ENCODE results near the gene ITGBL1.

Gene ITGBL1

DNA sequence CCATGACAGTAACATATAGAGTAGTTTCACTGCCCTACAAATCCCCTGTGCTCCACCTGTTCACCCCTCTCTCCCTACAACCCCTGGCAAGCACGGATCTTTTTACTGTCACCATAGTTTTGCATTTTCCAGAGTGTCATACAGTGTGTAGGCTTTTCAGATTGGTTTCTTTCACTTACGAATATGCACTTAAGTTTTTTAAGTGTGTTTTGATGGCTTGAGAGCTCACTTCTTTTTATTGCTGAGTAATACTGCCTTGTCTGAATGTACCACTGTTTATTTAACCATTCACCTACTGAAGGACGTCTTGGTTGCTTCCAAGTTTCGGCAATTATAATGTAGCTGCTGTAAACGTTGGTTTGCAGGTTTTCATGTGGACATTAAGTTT is 175.1 kb downstream of the ITGBL1 start:
- peak; percentile 22 for DNase-seq (ENCODE audit: low spot score)

DNA sequence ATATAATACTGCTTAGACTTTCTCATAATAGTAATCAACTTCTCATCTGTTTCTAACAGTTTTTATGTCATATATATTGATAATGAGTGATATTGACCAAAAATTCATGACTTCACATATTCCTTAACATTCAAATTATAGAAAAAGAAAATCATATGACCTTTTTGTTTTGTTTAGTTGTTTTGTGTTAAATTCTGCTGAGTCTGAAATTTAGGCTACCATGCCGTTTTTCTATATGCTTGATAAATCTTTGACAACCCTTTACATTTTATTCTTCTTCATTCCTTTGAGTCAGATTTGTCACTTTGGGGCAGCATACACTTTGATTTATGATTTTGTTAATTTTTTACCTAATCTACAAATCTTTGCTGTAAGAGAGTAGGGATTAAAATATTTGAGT is 176.4 kb downstream of the ITGBL1 start:
- DNase-seq (ENCODE audit: low spot score) = no peak

DNA sequence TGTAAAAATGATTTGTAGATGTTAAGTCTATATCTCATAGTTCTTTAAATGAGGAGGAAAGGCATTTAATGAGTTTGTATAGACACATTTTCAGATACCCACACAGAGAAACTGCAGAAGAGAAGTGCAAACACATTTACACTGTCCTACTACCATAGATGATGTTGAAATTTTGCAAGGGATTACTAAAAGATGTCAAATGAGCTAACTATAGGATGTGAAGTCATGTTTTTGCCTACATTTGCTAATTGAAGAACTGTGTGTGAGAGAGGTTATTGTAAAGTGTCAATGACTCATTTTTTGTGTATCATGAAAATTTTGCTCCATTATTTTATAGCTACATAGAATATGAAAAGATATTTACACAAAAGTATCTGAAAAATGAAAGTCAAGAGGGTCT is 178.9 kb downstream of the ITGBL1 start:
- DNase-seq (ENCODE audit: low spot score) = no peak

DNA sequence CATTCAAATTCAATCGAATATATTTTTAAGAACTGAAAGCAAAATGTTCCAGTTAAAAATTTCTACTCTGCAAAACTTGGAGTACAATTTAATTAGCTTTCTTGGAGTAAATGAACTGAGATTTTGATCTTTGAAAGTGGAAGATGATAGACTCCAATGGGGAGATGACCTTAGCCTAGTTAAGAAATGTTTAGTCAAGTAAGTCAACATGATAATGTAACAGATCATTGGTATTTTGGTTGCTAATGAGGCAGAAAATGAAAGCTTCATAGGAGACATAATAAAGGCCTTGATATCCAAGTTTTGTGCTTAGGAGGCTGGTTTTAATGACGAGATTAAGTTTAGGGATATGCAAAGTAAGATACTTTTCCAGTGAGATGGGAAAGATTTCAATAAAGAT is 181.7 kb downstream of the ITGBL1 start:
- no peak for DNase-seq (ENCODE audit: low spot score)

DNA sequence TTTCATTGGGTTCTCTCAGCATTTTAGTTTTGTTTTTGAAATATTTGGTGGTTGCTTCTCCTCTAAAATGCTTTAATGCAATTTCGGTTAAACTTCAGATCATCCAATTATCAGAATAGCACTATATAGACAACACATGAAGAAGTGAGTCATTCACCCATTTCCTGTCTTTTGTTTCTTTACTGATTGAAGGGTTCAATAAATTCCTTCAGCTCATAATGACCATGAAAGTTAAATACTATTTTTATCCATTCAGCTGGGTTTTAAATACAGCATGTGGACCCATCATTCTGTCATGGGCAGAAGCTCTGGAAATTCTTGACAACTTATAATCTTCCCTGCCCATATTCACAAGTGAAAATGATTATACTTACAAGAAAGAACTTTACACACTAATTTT is 187.2 kb downstream of the ITGBL1 start:
- no peak for DNase-seq (ENCODE audit: low spot score)

DNA sequence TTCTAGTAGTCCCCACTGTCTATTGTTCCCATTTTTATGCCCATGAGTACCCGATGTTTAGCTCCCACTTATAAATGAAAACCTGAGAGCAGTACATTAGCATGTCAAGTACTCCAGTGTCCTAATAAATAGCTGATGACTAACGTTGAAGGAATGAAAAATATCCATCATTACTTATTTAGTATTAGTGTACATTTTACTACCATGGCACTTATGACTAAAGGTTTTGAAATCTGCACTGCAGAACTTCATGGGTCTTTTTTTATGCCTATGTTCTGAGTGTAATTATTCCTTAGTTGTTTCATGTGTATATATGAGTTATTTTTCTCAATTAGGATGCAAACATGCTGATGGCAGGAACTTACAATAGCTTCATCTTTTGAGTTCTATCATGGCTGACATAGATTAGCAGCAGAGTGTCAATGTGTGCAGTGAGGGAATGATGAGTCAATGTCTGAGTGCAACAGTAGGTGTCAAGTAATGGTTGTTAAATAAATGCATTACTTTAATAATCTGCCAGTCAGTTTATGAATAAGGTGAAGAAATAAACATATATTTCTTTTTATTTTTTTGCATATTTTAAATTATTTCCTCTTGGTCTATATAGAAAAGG is 188.4 kb downstream of the ITGBL1 start:
- no peak for DNase-seq (ENCODE audit: low spot score)

DNA sequence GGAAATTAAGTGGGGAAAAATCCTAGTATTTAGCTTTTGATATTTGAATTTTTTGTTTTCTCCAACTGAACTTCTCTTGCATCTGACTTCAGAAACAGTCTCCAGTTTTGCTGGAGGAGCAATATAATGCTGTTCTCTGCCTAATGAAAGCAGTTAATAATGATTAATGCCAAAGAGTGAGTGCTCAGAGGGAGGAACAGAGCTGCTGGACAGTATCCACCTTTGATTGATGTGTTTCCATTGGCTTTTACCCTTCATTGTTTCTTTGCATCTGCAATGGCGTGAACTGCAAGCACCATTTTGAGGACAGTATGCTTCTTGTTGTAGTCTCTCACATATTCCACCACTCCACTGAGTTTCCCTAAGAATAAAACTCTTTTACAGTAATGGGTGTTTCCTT is 193.4 kb downstream of the ITGBL1 start:
- DNase-seq (ENCODE audit: low spot score) = no peak

DNA sequence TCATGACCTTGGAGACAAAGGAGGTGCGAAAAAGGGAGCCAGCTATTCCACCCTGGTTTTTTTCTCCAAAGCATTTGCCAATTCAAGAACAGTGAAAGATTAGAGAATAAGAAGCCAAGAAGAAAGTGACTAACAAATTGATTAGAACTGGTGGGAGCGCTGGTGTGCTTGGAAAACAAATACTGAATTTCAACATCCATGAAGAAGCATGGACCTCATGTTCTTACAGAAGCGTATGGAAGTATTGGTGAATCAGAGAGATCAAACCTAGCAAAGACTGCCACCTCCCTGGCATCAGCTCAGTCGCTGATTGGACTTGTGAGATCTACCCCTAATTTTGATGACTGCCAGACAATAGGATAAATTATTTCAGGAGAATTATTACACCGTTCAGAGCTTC is 195.3 kb downstream of the ITGBL1 start:
- no peak for DNase-seq (ENCODE audit: low spot score)

DNA sequence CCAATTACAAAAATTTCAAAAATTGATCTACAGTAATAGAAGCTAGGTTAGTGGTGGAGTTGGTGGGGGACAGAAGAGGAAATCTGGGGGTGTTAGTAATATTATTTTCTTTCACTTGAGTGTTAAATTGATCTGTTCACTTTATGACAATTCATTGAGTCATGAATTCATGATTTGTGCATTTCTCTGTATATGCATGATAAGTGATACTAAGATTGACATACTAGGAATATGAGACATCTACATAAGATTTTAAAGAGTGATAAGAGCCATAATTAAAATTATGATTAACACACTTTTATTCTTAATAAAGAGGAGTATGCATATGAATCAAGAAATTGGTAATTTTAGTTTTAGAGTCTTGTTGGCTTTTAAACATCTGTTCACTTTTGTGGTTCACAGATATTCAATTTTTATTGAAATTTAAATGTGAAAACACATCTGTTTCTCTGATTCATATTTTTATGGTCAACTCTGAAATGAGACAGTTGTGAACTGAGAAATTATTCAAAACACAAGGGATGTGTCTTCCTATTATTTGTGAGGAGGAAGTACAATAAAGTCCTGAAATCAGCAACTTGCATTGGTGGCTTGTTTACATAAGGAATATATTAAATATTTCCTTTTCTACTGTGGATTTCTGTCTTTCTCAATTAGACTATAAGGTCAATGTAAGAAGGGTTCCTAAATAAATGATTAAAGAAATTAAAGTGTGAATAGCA is 196.5 kb downstream of the ITGBL1 start:
- DNase-seq (ENCODE audit: low spot score) = no peak

DNA sequence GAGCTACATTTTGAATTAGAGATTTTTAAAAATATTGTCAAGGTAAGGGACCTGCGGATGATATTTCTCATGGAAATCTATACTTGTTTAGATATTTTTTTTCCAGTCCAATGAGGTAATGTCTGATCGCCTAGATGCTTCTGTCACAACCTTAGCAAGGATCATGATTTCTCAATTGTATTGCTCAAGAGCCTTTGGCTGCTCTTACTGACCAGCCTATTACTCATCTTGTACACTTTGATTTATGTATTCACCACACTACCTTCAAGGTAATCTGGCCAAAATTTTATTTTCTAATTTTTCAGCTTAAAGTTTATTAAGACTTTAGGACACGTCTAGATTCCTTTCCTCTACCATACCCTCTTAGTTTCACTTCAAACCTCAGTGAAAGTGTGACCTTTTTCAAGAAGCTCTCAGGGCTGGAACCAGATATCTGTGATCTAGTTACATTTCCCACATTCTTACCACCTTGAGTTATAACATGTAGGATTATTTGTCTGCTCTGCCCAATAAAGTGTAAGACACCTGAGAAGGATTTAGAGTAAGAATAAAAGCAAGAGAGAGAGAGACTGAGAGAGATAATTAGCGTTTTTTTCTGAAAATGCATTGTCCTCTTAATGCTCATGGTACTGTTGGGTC is 197.1 kb downstream of the ITGBL1 start:
- DNase-seq (ENCODE audit: low spot score) = no peak

DNA sequence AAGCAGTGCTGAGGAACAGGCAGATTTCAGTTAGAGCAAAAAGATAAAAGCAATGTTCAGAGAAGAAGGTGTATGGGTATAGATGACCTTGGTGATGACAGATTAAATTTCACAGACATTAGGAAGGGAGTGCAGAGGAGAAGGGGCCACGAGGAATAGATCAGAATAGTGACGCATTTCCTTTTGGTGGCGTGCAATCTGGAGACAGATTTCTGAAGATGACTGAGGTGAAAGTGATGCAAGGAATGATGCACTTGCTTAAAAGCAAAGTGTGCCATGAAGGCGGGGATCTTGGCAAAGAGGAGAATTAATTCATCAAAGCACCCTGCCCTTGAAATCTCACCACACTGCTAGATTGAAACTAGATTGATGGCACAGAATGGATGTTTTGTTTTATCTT is 202.4 kb downstream of the ITGBL1 start:
- no peak for DNase-seq (ENCODE audit: low spot score)

DNA sequence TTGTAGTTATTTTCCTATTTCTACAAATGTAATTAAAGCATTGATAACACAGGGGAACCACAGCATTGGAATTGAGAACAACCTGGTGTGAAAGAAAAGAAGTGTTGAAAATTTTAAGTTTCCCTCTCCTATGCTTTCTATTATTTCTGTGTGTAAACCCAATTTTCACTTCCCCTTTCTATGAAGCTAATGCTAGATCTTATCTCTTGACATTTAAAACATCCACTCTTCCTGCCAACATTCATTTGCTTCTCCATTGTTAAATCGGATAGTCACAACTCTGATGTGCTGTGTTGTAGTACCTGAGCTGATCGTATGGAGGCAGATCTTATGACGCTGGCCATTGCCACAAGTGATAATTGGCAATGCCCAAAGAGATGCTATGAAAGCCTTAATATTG is 203.0 kb downstream of the ITGBL1 start:
- no peak for DNase-seq (ENCODE audit: low spot score)

DNA sequence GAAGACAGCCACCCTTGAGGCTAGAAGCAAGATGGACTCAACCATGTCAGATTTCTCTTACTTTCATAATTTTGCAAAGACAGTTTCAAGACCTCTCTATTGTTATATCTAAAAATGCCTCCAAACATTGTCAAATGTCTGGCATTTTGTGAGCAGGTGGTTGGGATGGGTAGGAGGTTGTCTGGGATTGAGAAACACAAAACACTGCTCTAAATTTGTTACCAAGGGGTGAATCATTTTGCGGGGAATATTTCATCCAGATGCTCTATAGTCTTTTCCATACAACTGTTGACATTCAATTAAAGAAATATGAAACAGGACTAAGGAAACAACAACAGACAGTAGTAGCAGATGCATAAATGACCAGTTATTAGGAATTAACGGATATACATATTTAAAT is 208.2 kb downstream of the ITGBL1 start:
- DNase-seq (ENCODE audit: low spot score) = no peak

DNA sequence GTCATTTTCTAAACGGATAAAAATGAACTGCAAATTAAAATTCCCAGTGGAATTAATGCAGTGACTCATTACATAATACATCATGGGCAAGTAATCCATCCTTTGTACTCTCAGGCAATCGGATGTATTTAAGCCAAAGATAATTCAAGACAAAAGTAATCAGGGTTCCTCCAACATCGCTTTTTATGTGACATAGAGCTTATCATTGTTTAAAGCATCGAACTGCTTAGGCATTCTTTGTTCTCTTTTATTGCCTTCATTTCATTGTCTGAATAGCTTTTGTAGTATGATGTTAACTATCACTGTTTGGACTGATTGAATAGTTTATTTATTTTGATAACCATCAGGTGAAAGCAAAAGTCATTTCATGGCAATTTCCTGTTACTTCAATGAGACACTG is 209.4 kb downstream of the ITGBL1 start:
- DNase-seq (ENCODE audit: low spot score) = no peak

DNA sequence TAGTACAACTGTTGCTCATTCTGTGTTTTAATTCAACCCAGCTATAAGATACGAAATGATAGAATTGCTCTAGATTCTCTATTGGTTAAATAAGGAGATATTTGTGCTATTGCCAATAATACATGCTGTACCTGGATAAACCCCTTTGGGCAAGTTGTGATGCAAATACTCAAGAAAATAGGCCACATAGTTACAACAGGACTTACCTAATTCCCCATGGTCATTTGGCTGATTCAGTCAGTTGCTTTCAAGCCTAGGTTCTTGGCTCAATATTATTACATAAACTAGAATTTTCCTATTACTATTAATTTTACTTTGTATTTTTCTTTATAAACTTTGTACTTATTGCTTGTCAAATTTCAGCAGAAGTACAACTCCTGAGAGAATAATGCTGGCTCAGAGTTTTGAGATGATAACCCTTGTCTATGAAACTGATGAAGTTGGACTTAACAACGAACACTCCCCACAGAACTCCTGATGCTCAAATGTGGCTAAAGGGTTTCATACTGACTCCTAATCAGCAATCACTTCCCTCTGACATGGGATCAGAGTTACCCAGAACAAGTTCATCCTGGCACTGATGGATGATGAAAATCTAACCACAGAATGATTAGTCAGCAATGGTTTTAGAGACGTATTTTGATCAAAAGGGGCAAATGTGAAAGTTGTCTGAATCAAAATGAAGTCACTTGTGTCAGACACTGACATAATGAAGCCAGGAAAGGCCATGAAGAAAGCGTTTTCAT is 221.1 kb downstream of the ITGBL1 start:
- DNase-seq (ENCODE audit: low spot score) = no peak

DNA sequence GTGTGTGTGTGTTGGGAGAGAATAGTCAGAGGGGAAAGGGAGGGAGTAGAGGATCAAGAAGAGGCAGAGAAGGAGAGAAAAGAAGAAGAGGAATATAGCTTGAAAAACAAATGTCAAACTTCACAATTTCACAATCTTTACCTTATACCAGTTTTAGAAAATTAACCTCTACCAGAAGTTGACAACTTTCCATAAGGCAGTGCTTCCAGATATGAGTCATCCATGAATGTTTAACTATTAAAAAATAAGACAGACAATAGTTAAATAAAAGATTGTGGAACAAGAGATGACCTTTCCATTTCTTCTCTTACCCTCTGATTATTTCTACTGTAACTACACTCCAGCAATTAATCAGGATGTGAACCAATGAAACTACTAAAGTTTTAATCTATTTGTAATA is 229.4 kb downstream of the ITGBL1 start:
- DNase-seq (ENCODE audit: low spot score) = no peak

DNA sequence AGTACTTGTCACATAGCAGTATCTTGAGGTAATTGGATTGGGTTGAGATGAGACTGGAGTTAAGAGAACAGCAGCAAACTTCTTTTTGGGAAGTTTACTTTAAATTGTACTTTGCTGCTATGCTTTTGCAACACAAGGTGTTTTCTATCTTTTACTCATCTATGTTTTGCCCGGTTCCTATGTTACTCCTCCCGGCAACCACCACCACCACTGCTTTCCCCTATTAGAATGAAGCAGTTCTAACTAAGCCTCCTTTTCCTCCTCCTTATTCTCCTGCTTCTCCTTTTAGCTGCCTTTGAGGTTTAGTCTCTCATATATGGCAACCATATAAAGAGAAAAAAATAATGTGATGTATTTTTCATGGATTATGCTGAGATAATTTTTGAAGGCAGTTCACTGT is 233.5 kb downstream of the ITGBL1 start:
- no peak for DNase-seq (ENCODE audit: low spot score)

DNA sequence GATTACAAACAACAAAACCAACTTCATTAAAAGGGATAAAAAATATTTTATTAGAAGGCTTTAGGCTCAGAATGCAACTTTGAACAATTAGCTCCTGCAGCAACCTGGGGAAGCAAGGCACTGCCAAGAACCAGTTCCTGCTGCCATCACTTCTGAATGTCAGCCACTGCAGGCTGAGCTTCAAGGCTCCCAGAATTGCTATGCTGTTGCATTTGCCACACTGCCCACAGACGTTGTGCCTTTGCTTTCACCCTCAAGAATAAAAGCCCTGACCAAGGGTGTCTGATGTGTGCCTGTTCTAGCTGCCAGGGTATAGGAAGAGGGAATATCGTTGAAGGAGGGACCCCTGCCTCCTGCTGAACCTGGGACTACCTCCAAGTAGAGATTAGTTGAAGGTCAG is 238.4 kb downstream of the ITGBL1 start:
- DNase-seq (ENCODE audit: low spot score) = no peak

DNA sequence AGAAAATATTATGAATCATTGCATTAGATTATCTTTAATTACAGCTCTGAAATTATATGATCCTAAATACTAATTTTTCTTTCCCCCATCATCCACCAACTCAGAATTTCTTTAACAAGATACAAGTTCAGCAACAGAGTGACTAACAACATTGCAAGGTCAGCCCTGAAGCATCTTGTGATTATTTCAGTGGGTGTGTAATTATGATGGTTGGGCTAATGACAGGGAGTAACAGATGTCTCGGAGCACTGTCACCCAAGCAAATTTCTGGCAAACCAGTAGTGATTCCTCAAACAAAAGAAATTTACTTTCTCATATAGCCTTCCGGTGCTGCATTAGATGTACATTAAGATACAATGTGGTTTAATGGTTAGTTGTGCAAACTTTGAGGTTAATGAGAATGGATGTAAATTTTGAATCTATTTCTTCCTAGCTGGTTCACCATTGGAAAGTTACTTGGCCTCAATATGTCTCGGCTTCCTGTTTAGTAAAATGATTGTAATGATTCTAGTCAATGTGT is 238.9 kb downstream of the ITGBL1 start:
- no peak for DNase-seq (ENCODE audit: low spot score)

DNA sequence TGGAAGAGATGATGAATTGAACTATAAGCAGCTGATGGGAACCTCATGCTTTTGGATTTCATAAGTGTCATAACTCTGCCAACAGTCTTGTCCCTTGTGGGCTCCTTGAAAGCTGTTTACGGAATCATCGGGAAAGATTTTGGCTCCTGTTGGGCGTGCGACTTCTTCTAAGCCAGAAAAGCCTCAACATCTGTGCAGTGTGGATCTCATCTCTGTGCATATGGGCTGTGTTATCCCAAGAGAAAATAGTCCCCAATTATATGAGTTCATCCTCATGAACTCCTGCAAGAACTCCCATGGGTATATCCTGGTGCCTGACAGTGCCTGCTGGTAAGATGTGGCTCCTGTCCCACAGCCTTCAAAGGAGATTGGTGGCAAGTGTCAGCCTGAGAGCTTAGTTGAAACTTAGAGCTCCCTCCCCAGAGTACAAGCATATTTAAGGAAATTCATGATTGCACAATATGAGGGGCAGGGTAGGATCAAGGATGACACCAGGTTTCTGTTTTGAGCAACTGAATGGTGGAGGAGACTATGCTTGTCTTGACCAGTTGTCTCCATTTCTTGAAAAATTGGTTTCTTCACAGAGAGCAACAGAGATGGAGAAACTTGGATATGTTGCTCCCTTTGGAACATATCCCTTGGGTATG is 243.5 kb downstream of the ITGBL1 start:
- DNase-seq (ENCODE audit: low spot score) = no peak

DNA sequence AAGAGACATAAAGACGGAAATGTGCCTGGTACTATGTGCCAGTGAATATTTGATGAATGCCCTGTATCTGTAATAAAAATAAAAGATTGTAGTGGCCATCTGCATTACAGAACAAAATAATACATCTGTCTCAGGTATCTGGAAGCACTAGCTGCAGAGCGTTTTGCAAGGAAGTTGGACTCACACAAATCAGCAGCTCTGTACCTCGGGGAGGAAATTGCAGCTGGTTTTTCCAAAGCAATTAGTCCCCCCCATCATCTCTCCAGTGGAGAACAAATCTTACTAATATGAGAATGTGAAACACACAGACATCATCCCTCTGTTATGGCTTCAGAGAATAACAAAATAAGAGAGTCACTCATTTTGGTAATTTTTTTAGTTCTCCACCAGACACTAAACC is 245.3 kb downstream of the ITGBL1 start:
- no peak for DNase-seq (ENCODE audit: low spot score)

DNA sequence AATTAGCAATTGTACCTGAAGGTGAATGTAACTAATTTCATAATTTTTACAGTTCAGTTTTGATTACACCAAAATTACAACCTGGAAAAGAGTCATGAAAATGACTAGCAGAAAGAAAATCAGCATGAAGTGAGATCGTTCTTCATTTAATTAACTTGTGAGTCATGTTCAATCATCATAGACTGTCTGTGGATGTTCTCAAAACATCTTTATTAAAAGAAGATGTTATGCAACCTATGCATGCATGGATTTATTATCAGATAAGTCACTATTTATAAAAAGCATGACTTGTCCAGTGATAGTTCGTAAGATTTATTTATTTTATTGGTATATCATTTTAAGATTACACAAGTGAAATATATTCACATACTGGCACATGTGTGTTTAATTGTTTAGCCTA is 245.9 kb downstream of the ITGBL1 start:
- no peak for DNase-seq (ENCODE audit: low spot score)

All from hematopoietic multipotent progenitor cell treated with erythropoietin and hydrocortisone succinate and interleukin-3 and kit ligand, for 17 days (in vitro differentiated cells).